ENCODE data around the gene TCL1B. TPM values are rescaled to one million over a fixed set of nuclear protein-coding genes. Genes with fewer than 3 reads are reported as not detected.

Gene TCL1B
- total and polyA plus RNA-seq, 2 of the 8 experiments (the other 6 are each of a cell fraction or from before 2014, with no cell fraction given) = 9.6 to 11.5 TPM

DNA sequence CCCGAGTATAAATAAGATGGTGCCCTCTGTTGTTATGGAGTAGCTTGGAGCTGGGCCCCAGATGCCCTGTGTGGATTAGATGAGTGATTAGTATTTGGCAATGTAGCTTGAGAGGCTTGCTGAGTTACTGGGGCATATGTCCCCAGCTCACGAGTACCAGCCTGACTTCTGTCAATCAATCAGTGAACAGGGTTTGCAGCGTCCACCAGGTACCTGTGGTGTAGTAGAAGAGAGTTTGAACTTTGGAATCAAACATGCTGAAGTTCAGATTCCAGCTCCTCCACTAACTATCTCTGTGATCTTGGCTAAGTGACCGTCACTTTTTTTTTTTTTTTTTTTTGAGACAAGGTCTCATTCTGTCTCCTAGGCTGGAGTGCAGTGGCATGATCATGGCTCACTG lies 11.6 kb upstream of the TCL1B start (continued):
- TF ChIP-seq EP300 (IDR thresholded peaks at IDR 0.05; ENCODE audit: borderline replicate concordance in 1 of 2, low read depth in 2 of 2, low read length in 2 of 2) (no peak), CREB1 (IDR thresholded peaks at IDR 0.05) (no peak), BRCA1 (IDR thresholded peaks at IDR 0.05; ENCODE audit: low read depth, low read length) (no peak), RFX5 (IDR thresholded peaks at IDR 0.05; ENCODE audit: borderline replicate concordance, low read depth, low read length) (no peak)
- TF ChIP-seq, protein P1, sequence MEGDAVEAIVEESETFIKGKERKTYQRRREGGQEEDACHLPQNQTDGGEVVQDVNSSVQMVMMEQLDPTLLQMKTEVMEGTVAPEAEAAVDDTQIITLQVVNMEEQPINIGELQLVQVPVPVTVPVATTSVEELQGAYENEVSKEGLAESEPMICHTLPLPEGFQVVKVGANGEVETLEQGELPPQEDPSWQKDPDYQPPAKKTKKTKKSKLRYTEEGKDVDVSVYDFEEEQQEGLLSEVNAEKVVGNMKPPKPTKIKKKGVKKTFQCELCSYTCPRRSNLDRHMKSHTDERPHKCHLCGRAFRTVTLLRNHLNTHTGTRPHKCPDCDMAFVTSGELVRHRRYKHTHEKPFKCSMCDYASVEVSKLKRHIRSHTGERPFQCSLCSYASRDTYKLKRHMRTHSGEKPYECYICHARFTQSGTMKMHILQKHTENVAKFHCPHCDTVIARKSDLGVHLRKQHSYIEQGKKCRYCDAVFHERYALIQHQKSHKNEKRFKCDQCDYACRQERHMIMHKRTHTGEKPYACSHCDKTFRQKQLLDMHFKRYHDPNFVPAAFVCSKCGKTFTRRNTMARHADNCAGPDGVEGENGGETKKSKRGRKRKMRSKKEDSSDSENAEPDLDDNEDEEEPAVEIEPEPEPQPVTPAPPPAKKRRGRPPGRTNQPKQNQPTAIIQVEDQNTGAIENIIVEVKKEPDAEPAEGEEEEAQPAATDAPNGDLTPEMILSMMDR (IDR thresholded peaks at IDR 0.05; ENCODE audit: control extremely low read depth in 1 of 3, insufficient read depth in 1 of 3, low read depth in 1 of 3, low read length in 3 of 3) = no peak
